Measurements from ENCODE around the gene HIVEP3. TPM values are rescaled to one million over a fixed set of nuclear protein-coding genes. Genes with fewer than 3 reads are reported as not detected.

The HIVEP3 gene
- total RNA-seq, 2 experiments from 2014 or later, result 19.4 to 21.3 TPM

DNA sequence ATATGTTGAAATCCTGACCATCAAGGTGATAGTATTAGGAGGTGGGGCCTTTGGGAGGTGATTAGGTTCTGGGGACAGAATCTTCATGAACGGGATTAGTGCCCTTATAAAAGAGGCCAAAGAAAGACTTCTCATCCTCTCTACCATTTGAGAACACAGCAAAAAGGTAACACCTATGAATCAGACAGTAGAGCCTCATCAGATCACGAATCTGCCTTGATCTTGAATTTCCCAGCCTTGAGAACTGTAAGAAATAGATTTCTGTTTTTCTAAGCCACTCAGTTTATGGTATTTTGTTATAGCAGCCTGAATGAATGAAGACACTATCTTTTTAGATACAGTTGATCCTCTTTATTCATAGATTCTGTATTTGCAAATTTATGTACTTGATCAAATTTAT lies 227.3 kb downstream of the HIVEP3 start:
- Mint-ChIP-seq H3K4me1 (peaks cover 23% of the 10 kb centered on the region), H3K27me3 (no peaks in the 10 kb centered on the region), H3K27ac (no peak overlapping the region), H3K36me3 (peaks cover 2% of the 10 kb centered on the region), H3K9me3 (no peaks in the 10 kb centered on the region), H3K4me3 (no peak overlapping the region)
- DNase-seq, result no peak

DNA sequence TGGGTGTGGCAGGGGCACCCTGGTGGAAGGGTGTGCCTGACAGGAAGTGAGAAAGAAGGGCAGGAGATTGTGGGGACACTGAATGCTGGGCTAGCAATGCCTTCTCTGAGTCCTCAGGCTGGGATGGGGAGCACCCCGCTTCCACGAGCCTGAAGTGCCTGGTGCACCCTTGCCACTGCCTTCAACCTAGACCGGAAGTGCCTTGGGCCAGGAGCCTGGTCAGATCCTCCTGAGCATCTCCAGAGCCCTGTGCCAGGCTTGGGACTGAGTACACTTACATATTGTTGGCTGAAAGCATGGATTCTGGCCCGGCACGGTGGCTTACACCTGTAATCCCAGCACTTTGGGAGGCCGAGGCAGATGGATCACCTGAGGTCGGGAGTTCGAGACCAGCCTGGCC lies 228.4 kb downstream of the HIVEP3 start:
- Mint-ChIP-seq H3K4me1 (peaks cover 29% of the 10 kb centered on the region), H3K27ac (no peak overlapping the region), H3K36me3 (peaks cover 2% of the 10 kb centered on the region), H3K27me3 (no peaks in the 10 kb centered on the region), H3K9me3 (no peaks in the 10 kb centered on the region), H3K4me3 (no peak overlapping the region)
- DNase-seq, result no peak

DNA sequence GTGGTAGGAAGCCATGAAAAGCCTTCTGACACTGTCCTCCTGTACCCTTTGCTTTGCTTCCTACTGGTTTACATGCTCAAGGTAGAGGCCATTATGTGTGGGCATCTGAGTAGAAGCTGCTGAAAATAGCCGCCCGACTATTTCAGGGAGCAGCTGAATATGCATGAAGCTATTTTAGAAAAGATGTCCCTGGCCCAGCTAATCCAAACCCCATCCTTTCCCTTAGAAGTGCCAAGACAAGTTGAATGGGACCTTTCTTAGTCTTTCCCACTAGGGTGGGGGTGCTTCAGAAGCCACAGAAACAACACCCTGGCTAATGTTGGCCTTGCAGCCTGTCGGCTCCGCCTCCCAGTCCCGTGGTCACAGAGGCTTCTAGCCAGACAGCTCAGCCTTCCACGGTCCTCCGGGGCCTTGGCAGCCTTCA lies 229.2 kb downstream of the HIVEP3 start:
- H3K27ac Mint-ChIP-seq, result no peak overlapping the region
- H3K9me3 Mint-ChIP-seq, result no peaks in the 10 kb centered on the region
- no peak for DNase-seq
- no peak overlapping the region for H3K4me3 Mint-ChIP-seq
- no peaks in the 10 kb centered on the region for H3K27me3 Mint-ChIP-seq
- peaks cover 2% of the 10 kb centered on the region for H3K36me3 Mint-ChIP-seq
- peaks cover 33% of the 10 kb centered on the region for H3K4me1 Mint-ChIP-seq

DNA sequence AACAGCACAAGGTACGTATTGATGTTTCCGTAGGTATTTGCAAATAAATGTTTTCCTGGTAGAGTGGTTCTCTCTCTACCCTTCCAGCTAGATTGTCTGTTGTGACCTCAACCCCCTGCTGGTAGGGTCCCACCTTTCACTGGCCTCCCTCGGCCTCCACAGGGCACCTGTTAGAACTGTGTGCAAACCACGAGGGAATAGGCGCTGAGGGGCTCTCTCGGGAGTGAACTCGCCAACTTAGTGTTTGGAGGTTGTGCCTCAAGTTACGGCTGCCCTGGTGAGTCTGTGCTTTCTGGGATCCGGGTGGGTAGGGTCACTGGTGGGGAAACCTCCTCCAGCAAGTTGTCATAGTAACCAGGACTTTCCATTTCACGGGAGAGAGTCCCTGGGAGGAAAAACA lies 229.6 kb downstream of the HIVEP3 start:
- Mint-ChIP-seq H3K27me3 (no peaks in the 10 kb centered on the region), H3K9me3 (no peaks in the 10 kb centered on the region), H3K27ac (no peak overlapping the region), H3K4me1 (peaks cover 37% of the 10 kb centered on the region), H3K4me3 (no peak overlapping the region), H3K36me3 (peaks cover 2% of the 10 kb centered on the region)
- no peak for DNase-seq

DNA sequence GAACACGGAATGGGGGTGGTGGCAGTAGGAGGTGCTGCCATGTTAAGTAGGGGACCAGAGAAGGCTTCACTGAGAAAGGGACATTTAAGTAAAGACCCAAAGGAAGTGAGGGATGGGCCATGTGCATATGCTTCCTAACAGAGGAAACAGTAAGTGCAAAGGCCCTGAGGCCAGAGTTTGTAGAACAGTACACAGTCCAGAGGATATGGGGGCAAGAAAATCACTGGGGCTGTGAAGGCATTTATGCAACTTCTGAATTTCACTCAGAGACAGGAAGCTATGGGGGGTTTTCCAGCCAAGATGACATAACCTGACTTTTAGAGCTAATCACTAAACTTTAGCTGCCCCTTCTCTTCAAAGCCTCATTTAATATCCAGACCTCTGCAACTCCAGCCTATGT lies 231.7 kb downstream of the HIVEP3 start:
- H3K4me1 Mint-ChIP-seq, result peaks cover 56% of the 10 kb centered on the region
- H3K27ac Mint-ChIP-seq, result no peak overlapping the region
- H3K9me3 Mint-ChIP-seq, result no peaks in the 10 kb centered on the region
- H3K4me3 Mint-ChIP-seq, result no peak overlapping the region
- peaks cover 2% of the 10 kb centered on the region for H3K36me3 Mint-ChIP-seq
- H3K27me3 Mint-ChIP-seq, result no peaks in the 10 kb centered on the region
- no peak for DNase-seq

DNA sequence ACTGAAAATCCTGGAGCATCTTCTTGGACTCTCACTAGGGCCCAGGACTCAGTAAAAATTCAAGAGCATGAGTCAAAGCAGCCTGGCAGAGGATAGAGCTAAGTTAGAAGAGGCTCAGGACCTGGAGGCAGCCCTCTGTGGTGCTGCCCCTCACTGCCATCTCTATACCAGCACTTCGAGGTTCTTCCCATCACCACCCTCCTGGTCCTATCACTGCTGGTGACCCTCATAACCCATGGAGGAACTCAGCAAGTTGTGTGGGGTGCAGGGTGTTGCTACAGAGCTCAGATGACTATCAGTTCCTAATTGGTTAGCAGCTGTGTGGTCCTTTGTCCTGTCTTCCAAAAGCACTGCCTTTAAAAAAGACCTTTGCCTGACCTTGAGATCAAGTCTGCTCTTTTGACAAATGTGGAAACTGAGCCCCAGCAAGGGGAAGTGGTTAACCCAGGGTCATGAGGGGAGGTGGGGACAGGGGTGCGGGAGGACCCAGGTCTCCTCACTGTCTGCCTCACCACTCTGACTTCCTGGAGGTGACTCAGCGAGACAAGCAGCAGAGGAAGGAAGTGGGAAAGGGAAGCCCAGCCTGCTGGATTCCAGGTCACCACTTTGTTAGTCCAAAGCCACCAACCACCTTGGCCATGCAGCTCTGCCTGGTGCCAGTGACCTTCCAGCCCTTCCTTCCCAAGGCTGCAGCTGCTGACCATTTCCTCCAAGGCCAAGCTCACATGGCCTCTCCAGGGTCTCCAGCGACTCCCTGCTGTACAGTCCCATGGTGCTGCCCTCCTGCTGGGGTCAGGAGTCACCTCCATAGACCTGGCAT lies 234.8 kb downstream of the HIVEP3 start:
- peak overlapping the region; percentile 33 for H3K4me3 Mint-ChIP-seq
- peaks cover 58% of the 10 kb centered on the region for H3K4me1 Mint-ChIP-seq
- DNase-seq, result no peak

DNA sequence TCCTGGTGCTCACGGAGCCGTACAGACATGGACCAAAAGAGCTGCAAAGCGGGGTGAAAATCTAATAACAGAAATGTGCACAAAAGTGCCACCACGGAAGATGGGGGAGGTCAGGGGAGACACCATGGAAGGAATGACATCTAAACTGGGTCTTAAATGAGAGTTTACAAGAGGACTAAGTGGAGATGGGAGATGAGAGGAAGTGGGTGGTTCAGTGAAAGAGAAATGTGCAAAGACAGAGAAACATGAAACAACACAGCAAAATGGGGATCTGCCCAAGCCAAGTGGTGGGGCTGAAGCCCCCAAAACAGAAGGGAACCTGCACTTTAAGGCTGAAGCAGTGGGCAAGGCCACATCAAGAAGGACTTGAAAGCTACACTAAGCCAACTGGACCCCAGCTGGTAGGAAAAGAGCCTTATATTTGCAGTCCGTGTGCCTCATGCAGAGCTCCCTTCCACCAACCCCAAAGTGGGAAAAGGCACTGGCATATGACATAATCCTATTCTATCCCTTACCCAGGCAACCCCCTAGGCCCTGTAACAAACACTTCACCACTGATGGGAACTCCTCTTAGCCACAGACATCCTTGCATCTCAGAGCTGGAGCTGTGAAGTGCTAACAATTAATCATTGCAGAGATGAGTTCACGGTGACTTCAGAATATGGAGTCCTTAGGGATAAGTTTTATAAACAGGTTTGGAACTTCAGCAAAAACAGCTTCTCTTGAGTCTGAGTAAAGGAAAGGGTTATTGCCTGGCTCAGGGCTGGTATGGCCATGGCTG lies 235.7 kb downstream of the HIVEP3 start:
- DNase-seq, result no peak
- Mint-ChIP-seq H3K27me3 (no peaks in the 10 kb centered on the region), H3K27ac (peak overlapping the region; percentile 47), H3K9me3 (no peaks in the 10 kb centered on the region), H3K4me3 (no peak overlapping the region), H3K4me1 (peaks cover 61% of the 10 kb centered on the region), H3K36me3 (peaks cover 2% of the 10 kb centered on the region)

More for the DNA sequence above, 234.8 kb downstream of the HIVEP3 start:
- no peaks in the 10 kb centered on the region for H3K9me3 Mint-ChIP-seq
- peak overlapping the region; percentile 47 for H3K27ac Mint-ChIP-seq
- H3K27me3 Mint-ChIP-seq, result no peaks in the 10 kb centered on the region
- peaks cover 2% of the 10 kb centered on the region for H3K36me3 Mint-ChIP-seq

DNA sequence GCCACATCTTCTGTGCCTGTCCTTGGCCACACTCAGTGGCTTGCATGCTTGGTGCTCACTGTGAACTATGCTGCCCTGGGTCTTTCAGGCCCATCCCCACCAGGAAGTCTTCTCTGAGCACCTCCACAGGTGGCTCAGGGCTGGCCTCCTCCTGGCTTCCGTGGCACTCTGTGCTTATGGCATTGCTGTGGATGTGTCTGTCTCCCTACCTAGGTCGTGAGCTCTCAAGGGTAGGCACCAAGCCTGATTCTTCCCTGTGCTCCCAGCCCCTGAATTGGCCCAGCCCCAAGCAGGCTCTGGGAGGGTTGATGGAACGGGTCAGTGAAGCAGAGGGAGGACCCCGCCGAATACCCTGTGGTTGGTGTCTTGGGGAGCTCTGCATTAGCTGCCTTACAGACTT lies 236.6 kb downstream of the HIVEP3 start:
- Mint-ChIP-seq H3K4me3 (no peak overlapping the region), H3K36me3 (peaks cover 2% of the 10 kb centered on the region)

DNA sequence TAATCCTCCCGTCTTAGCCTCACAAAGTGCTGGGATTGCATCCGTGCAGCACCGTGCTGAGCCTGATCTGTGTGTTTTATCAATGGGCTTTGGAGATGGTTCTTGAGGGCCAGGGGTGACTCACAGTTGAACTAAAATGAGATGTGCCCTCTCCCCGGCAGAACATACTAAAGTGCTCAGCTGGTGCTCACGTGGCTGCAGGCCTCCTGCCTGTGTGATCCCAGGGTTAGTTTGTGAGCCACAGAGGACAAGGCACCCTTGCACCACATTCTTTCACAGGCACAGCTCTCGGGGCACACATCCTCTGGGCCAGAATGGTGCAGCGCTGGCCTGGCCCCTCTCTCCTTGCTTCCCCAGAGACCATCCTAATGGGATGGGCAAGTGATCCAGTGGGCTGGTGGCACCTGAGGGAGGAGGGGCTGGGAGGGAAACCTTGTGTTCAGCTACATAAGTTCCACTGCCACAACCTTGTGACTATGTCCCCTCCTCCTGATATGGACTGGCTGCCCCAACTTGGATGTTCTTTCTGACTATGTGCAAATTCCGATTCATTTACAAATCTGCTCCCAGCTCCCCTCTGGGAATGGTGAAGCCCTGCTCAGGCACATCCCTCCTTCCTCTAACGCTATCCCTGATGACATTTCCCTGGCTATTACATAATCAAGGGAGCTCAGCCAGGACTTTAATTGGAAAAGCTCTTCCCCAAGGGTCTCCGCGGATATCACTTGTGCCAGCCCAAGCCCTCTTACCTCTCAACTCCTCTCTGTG lies 237.2 kb downstream of the HIVEP3 start:
- Mint-ChIP-seq H3K4me1 (peaks cover 49% of the 10 kb centered on the region), H3K27me3 (no peaks in the 10 kb centered on the region), H3K9me3 (no peaks in the 10 kb centered on the region), H3K27ac (no peak overlapping the region), H3K4me3 (no peak overlapping the region), H3K36me3 (no peaks in the 10 kb centered on the region)
- no peak for DNase-seq

More for the DNA sequence above, 236.6 kb downstream of the HIVEP3 start:
- no peaks in the 10 kb centered on the region for H3K27me3 Mint-ChIP-seq
- DNase-seq, result no peak
- H3K9me3 Mint-ChIP-seq, result no peaks in the 10 kb centered on the region
- no peak overlapping the region for H3K27ac Mint-ChIP-seq
- H3K4me1 Mint-ChIP-seq, result peaks cover 54% of the 10 kb centered on the region

DNA sequence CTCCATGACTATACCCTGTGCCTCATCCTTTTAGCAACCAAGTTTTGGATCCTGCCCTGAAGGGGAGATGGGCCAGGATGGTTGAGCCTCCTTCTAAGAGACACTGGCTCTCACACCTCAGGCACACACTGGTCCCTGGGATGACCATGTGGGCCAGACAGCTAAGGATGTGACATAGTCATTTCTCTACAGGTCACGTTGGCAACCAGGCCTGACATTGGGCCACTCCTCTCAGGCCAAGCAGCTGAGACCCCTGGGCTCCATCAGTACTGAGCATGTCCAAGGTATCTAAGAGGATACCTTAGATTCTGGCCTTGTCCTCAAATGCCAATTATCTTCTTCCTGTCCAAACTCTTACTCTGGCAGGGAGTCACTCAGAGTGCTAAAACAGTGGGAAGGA lies 238.7 kb downstream of the HIVEP3 start:
- no peaks in the 10 kb centered on the region for H3K9me3 Mint-ChIP-seq
- H3K27ac Mint-ChIP-seq, result no peak overlapping the region
- DNase-seq, result no peak
- H3K36me3 Mint-ChIP-seq, result no peaks in the 10 kb centered on the region
- peaks cover 46% of the 10 kb centered on the region for H3K4me1 Mint-ChIP-seq
- no peak overlapping the region for H3K4me3 Mint-ChIP-seq
- no peaks in the 10 kb centered on the region for H3K27me3 Mint-ChIP-seq

DNA sequence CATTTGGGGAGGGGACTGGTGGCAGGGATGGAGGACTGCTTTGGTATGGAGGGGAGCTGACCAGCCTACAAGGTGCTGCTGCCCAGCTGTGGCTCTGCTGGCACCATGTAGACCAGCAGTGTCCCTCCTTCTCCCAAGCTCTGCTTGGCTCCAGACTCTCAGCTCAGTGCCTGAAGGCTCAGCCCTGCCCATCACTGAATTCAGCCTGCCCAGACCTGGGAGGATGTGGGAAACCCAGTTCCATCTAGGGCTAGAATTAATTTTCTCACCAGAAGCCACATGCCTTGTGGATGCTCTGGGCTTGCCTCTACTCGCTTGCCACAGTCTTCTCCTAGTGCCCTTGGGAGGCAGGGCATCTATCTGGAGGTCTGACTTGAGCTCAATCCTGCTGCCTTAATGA lies 239.2 kb downstream of the HIVEP3 start:
- Mint-ChIP-seq H3K4me1 (peaks cover 42% of the 10 kb centered on the region), H3K36me3 (no peaks in the 10 kb centered on the region), H3K4me3 (no peak overlapping the region), H3K9me3 (no peaks in the 10 kb centered on the region), H3K27ac (no peak overlapping the region), H3K27me3 (no peaks in the 10 kb centered on the region)
- no peak for DNase-seq

DNA sequence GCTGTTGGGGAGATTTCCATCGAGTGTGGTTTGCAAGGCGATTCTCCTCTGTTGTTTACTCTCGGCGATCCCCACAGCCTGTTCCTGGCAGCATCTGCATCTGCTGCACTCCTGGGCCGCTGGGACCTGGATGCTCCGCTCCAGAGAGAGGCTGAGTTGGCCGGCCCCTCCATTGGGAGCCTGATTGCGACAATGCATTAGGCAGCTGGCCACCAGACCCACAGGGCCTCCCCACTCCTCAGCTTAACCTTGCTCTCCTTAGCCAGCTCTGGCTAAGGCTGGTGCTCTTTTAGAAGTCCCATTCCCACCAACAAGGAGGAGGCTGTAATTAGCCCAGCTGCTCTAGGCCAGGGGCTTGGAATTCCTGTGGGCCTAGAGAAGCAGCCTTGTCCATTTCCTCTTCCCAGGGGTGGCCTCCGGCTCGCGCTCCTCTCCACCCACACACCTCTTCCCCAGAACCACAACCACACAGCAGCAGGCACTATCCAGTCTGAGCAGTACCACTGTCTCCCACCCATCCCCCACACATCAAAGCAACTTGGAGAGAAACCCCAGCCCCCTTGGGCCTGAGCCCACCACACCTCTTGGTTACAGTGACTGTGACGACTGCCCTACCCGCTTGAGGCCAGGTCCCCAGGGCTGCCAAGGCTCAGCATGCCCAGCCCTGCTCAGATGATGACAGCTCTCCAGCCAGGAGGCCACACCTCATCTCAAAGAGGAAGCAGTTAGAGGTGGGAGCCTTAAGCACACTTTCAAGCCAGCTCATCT lies 240.4 kb downstream of the HIVEP3 start:
- no peak overlapping the region for H3K27ac Mint-ChIP-seq
- no peak overlapping the region for H3K4me3 Mint-ChIP-seq
- no peak for DNase-seq

DNA sequence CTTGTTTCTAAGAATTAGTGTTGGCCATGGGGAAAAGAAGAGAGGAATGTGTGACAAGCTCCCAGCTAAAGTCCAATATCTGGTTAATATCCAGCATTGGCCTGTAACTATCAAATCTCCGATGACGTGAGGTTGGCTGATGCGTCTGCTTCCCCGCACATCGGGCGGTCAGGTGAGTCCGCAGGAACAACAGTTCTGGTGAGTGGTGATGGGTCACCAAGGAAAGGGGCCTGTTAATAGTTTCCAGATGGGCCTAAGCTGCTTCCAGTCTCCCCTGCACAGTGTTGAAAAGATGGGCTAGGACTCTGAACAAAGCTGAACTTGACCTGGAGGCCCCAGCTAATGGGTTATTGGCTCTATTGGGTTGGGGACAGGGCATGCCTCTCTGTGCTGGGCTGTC lies 241.1 kb downstream of the HIVEP3 start:
- no peaks in the 10 kb centered on the region for H3K27me3 Mint-ChIP-seq
- no peak for DNase-seq
- no peak overlapping the region for H3K27ac Mint-ChIP-seq
- peaks cover 39% of the 10 kb centered on the region for H3K4me1 Mint-ChIP-seq
- no peak overlapping the region for H3K4me3 Mint-ChIP-seq
- H3K9me3 Mint-ChIP-seq, result no peaks in the 10 kb centered on the region
- H3K36me3 Mint-ChIP-seq, result no peaks in the 10 kb centered on the region

More for the DNA sequence above, 240.4 kb downstream of the HIVEP3 start:
- Mint-ChIP-seq H3K9me3 (no peaks in the 10 kb centered on the region), H3K36me3 (no peaks in the 10 kb centered on the region), H3K27me3 (no peaks in the 10 kb centered on the region), H3K4me1 (peaks cover 41% of the 10 kb centered on the region)

DNA sequence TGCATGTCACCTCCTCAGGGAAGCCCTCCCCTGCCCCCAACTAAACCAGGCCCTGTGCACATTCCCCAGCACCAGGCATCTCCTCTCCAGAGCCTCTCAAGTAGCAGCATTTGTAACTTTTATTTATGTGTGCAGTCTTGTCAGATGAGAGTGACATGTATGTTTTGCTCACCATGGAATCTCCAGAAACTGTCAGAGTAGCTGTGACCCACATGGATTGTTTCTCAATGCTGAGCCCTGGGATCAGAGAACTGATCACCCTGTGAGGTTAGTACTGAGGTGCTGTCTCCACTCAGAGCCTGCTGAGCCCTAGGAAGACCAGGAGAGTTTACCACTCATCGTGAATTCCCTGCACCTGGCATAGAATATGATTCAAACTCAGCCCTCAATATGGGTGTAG lies 243.3 kb downstream of the HIVEP3 start:
- H3K4me3 Mint-ChIP-seq, result no peak overlapping the region
- no peak overlapping the region for H3K27ac Mint-ChIP-seq

More for the DNA sequence above, 243.3 kb downstream of the HIVEP3 start:
- Mint-ChIP-seq H3K36me3 (no peaks in the 10 kb centered on the region), H3K27me3 (no peaks in the 10 kb centered on the region), H3K4me1 (peaks cover 51% of the 10 kb centered on the region), H3K9me3 (no peaks in the 10 kb centered on the region)
- no peak for DNase-seq
